Fibroblast of the aortic adventitia (primary cell): ENCODE measurements around the gene PLLP. TPM values are rescaled to one million over a fixed set of nuclear protein-coding genes. Genes with fewer than 3 reads are reported as not detected.

Experiments used
- DNase-seq: peaks from one replicate; pipeline ENCODE4 v3.0.0-alpha.2; 2010; ENCODE audit warnings: low read depth
- H3K4me3 ChIP-seq: 2 replicates; pipeline ENCODE4 v1.5.1; 2011; ENCODE audit warnings: low read depth, mild to moderate bottlenecking, control low read depth, low read length, moderate library complexity
- CTCF ChIP-seq: IDR thresholded peaks from 2 replicates; pipeline ENCODE4 v1.5.1; 2011; ENCODE audit warnings: mild to moderate bottlenecking, low read length, control low read depth, inconsistent platforms; ENCODE audit not compliant: insufficient read depth
- total RNA-seq: library from RNA; depleted of rRNA; stranded (reverse); fragments of >200 nt; gene quantifications from 2 replicates; pipeline ENCODE4 v1.2.3, GENCODE V29; 2012; ENCODE audit warnings: low replicate concordance

Gene PLLP
- total RNA-seq, 1 donor: under 0.01 TPM

GRCh38 chr16:57244463-57244766, 40.1 kb downstream of the PLLP start:
- TF ChIP-seq CTCF: no peak
- H3K4me3 ChIP-seq: peak overlapping the region; percentile 74
- no peak for DNase-seq

GRCh38 chr16:57242650-57243049, 41.8 kb downstream of the PLLP start:
- no peak for DNase-seq
- no peak for TF ChIP-seq CTCF
- H3K4me3 ChIP-seq: no peak overlapping the region

DNA sequence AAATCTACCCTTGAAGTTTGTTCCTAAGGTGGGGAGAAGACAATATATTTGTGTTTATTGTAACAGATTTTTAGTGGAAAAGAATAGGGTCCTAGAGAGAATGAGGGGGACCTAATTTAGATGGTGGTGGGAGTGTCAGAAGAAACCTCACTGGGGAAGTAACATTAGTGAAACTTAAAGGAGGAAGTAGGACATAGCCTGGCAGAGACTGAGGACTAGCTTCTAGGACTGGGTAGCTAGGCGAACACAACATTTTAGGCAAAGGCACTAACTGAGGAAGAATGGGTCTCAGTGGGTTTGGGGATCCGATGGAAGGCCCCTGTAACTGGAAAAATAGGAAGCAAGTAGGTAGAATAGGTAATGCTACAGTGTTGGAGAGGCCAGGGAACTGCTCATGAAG, 43.6 kb downstream of the PLLP start:
- H3K4me3 ChIP-seq: no peak overlapping the region
- DNase-seq: no peak
- TF ChIP-seq CTCF: no peak

DNA sequence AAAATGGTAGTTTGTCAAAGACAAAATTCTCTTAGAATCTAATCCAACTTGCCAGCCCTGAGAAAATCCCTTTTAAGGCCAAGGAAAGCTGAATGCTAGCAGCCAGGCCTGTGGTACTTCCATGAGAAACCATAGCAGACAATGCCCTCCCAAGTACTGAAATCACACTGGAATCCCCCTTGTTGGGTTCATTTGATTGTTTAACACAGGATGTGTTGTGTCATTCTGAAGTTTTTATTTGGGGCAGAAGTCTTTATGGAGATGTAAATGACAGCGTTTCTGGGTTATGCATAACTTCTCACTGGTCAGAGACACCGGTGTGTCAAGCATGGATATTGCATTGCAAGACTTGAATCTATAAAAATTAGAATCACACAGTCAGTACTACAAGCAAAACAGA, 45.4 kb downstream of the PLLP start:
- no peak for DNase-seq
- TF ChIP-seq CTCF: no peak
- no peak overlapping the region for H3K4me3 ChIP-seq

GRCh38 chr16:57238682-57239081, 45.8 kb downstream of the PLLP start:
- no peak overlapping the region for H3K4me3 ChIP-seq
- TF ChIP-seq CTCF: no peak
- no peak for DNase-seq

- no peak for TF ChIP-seq CTCF
- no peak overlapping the region for H3K4me3 ChIP-seq
- DNase-seq: no peak
Observed at GRCh38 chr16:57236022-57236350, 48.5 kb downstream of the PLLP start.

- no peak overlapping the region for H3K4me3 ChIP-seq
- no peak for TF ChIP-seq CTCF
- DNase-seq: peak; percentile 37
Observed at GRCh38 chr16:57235128-57236021, 49.1 kb downstream of the PLLP start.
